ENCODE measurements around the gene RITA1. TPM values are rescaled to one million over a fixed set of nuclear protein-coding genes. Genes with fewer than 3 reads are reported as not detected.

Gene RITA1
- total and polyA plus RNA-seq, 2 of the 4 experiments (the other 2 are of a cell fraction): 14.2 to 14.7 TPM

DNA sequence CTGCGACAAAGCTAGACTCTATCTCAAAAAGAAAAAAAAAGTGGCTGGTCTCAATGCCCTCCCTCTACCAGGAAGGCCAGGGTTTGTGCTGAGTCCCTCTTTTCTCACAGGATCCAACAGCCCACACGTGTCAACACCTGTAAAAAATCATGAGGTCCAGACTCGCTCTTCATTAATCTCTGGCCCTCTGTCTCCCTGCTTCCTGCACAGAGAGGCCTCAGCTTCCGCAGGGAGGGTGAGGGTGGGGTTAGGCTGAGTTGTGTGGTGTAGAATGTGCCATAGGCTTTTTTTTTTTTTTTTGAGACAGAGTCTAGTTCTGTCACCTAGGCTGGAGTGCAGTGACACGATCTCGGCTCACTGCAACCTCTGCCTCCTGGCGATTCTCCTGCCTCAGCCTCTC is 29.9 kb upstream of the RITA1 start:
- DNase-seq (no peak), ATAC-seq (ENCODE audit: low read depth) (no peak)
- Histone ChIP-seq H4K5ac (ENCODE audit: low read depth, low read length) (no peak overlapping the region), H4K20me1 (ENCODE audit: insufficient read depth, low read length) (no peaks in the 10 kb centered on the region), H3K36me3 (ENCODE audit: control insufficient read depth, insufficient read depth, low read length) (peaks cover 20% of the 10 kb centered on the region), H3K56ac (ENCODE audit: extremely low read depth, insufficient read depth, low read length) (no peak overlapping the region), H3K4ac (ENCODE audit: low read depth, low read length) (no peak overlapping the region), H3K14ac (replicated peaks; ENCODE audit: low read depth, low read length) (no peak overlapping the region), H2AFZ (replicated peaks; ENCODE audit: low read length, poor library complexity) (no peak overlapping the region), H2BK15ac (ENCODE audit: low read depth, low read length) (no peak overlapping the region), H3K9me1 (ENCODE audit: insufficient read depth, low read length) (no peaks in the 10 kb centered on the region), H3K18ac (ENCODE audit: low read depth, low read length) (no peak overlapping the region), H2AK5ac (ENCODE audit: low read depth, low read length) (no peak overlapping the region), H3K4me1 (ENCODE audit: control insufficient read depth, insufficient read depth, low read length) (no peaks in the 10 kb centered on the region), H3K79me1 (ENCODE audit: low read depth in 1 of 2, low read length in 2 of 2) (no peaks in the 10 kb centered on the region), H2BK20ac (ENCODE audit: low read depth, low read length) (no peak overlapping the region), H3K27ac (ENCODE audit: insufficient read depth, low read length) (no peak overlapping the region), H3K9ac (ENCODE audit: low read depth, low read length) (no peak overlapping the region), H4K91ac (ENCODE audit: insufficient read depth, low read depth, low read length) (no peak overlapping the region), H3K4me3 (ENCODE audit: insufficient read depth, low read depth, low read length) (no peak overlapping the region), H3K4me2 (ENCODE audit: low read depth, low read length) (no peak overlapping the region), H2AK9ac (replicated peaks; ENCODE audit: low read depth, low read length, poor library complexity) (no peak overlapping the region), H3K27me3 (ENCODE audit: control insufficient read depth, insufficient read depth, low read length) (peaks cover 37% of the 10 kb centered on the region), H2BK120ac (ENCODE audit: low read depth, low read length) (no peak overlapping the region), H2BK5ac (ENCODE audit: low read depth, low read length, poor library complexity, severe bottlenecking) (no peak overlapping the region), H3K9me3 (ENCODE audit: control insufficient read depth, insufficient read depth, low read length) (no peaks in the 10 kb centered on the region), H3K23ac (ENCODE audit: low read depth, low read length) (no peak overlapping the region), H4K8ac (ENCODE audit: low read depth in 2 of 2, low read length in 2 of 2) (no peak overlapping the region)
- no TSS peak for BruUV-seq (replicated peaks)
- dilution Hi-C loops (cut with HindIII; ENCODE audit: low sequenced_read_pairs, unreplicated experiment) (no loop called here), in situ Hi-C loops (cut with MboI; ENCODE audit: low sequenced_read_pairs) (no loop called here), intact Hi-C loops (cut with micrococcal nuclease) (no loop called here)
- ChIA-PET CTCF (interaction anchor here (0.9 kb wide), 1 partner anchor 269 kb away, joined by 3 read pairs; no protein-coding TSS in a partner anchor), POLR2A (ENCODE audit: unreplicated experiment) (no interaction called here)
- WGBS, 2 experiments (ENCODE audit: extremely low coverage in 2 of 2, insufficient read length in 1 of 2): no CpG with 5 or more reads among the region's 7 CpGs
- TF ChIP-seq RAD21 (IDR thresholded peaks at IDR 0.05; ENCODE audit: low read length) (no peak), CHD1 (IDR thresholded peaks at IDR 0.05; ENCODE audit: low read depth, low read length) (no peak), NFE2L2 (IDR thresholded peaks at IDR 0.05; ENCODE audit: low read depth, low read length) (no peak), CTCF (conservative IDR thresholded peaks at IDR 0.05; ENCODE audit: low read depth, low read length) (no peak), MAZ (IDR thresholded peaks at IDR 0.05; ENCODE audit: borderline replicate concordance, low read depth, low read length) (no peak), RCOR1 (IDR thresholded peaks at IDR 0.05; ENCODE audit: insufficient replicate concordance, low read length) (no peak), MAFK (IDR thresholded peaks at IDR 0.05; ENCODE audit: low read depth, low read length) (no peak), CEBPB (IDR thresholded peaks at IDR 0.05; ENCODE audit: low read depth, low read length) (no peak), MXI1 (IDR thresholded peaks at IDR 0.05; ENCODE audit: borderline replicate concordance, low read depth, low read length) (no peak), BHLHE40 (IDR thresholded peaks at IDR 0.05; ENCODE audit: low read depth, low read length) (no peak)
- TF ChIP-seq, protein P1, sequence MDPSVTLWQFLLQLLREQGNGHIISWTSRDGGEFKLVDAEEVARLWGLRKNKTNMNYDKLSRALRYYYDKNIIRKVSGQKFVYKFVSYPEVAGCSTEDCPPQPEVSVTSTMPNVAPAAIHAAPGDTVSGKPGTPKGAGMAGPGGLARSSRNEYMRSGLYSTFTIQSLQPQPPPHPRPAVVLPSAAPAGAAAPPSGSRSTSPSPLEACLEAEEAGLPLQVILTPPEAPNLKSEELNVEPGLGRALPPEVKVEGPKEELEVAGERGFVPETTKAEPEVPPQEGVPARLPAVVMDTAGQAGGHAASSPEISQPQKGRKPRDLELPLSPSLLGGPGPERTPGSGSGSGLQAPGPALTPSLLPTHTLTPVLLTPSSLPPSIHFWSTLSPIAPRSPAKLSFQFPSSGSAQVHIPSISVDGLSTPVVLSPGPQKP (IDR thresholded peaks at IDR 0.05; ENCODE audit: borderline replicate concordance, low read depth, low read length): no peak

Measured in IMR-90 (cell line).